Measurements from ENCODE around the gene PRKAG2. TPM values are rescaled to one million over a fixed set of nuclear protein-coding genes. Genes with fewer than 3 reads are reported as not detected.
A peak's percentile ranks its signal among the peaks of the same experiment; 100 is the strongest.

The PRKAG2 gene
- polyA plus RNA-seq, 2 donors, result 9.0 to 11.2 TPM

DNA sequence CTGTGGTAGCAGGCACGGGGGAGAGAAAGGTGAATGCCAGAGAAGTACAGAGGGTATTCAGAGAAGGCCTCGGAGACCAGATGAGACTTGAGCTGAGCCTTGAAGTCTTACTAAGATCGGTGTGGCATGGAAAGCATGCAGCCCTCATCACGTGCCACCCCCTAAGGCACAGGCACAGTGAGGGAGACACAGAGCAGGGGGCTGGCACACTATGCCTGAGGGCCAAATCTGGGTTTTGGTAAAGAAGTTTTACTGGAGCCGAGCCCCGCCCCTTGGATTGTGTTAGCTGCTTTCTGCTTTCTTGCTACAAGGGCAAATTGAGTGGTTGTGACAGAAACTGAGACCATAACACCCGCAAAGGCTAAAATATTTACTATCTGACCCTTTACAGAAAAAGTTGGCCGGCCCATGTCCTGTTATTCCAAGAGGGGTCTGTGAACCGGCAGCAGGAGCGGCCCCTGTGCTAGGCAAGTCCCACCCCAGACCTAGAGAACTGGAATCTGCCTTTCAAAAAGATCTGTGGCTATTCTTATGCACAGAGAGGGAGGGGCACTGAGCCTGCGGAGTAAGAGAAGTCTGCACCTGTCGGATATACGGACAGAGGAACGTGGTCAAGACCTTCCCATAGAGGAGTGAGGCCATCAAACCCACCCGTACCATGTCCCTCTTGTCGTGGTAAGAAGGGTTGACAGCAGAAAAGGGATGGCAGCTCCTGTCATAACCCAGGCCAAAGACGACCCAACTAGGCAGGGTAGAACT is 247.9 kb downstream of the PRKAG2 start:
- Histone ChIP-seq H3K4me3 (ENCODE audit: low read depth in 1 of 2, low read length in 2 of 2) (no peak overlapping the region), H3K27me3 (ENCODE audit: control insufficient read depth in 1 of 2, insufficient read depth in 2 of 2, low read length in 2 of 2) (no peaks in the 10 kb centered on the region), H3K9me3 (ENCODE audit: control insufficient read depth in 2 of 2, insufficient read depth in 1 of 2, low read depth in 1 of 2, low read length in 1 of 2) (no peaks in the 10 kb centered on the region), H3K27ac (ENCODE audit: low read depth in 2 of 2, low read length in 1 of 2) (peak overlapping the region in 1 of 2 donors; percentile 47), H3K36me3 (ENCODE audit: control insufficient read depth in 2 of 2, insufficient read depth in 2 of 2, low read length in 1 of 2) (peaks cover 4% of the 10 kb centered on the region in 2 donors), H3K4me1 (ENCODE audit: control insufficient read depth in 2 of 2, insufficient read depth in 2 of 2, low read length in 1 of 2) (peaks cover 3 to 5% of the 10 kb centered on the region in 2 donors)
- 82 to 83% methylated on average over 17 of the region's 17 CpGs for WGBS, 2 donors

GRCh38 chr7:151626422-151627115 is 250.3 kb downstream of the PRKAG2 start:
- Histone ChIP-seq H3K4me3 (ENCODE audit: low read depth in 1 of 2, low read length in 2 of 2) (no peak overlapping the region), H3K36me3 (ENCODE audit: control insufficient read depth in 2 of 2, insufficient read depth in 2 of 2, low read length in 1 of 2) (peaks cover 4% of the 10 kb centered on the region in 2 donors), H3K27me3 (ENCODE audit: control insufficient read depth in 1 of 2, insufficient read depth in 2 of 2, low read length in 2 of 2) (no peaks in the 10 kb centered on the region), H3K27ac (ENCODE audit: low read depth in 2 of 2, low read length in 1 of 2) (no peak overlapping the region), H3K4me1 (ENCODE audit: control insufficient read depth in 2 of 2, insufficient read depth in 2 of 2, low read length in 1 of 2) (peaks cover 3 to 5% of the 10 kb centered on the region in 2 donors), H3K9me3 (ENCODE audit: control insufficient read depth in 2 of 2, insufficient read depth in 1 of 2, low read depth in 1 of 2, low read length in 1 of 2) (no peaks in the 10 kb centered on the region)
- WGBS, 2 donors, result 65 to 74% methylated on average over 11 of the region's 11 CpGs

DNA sequence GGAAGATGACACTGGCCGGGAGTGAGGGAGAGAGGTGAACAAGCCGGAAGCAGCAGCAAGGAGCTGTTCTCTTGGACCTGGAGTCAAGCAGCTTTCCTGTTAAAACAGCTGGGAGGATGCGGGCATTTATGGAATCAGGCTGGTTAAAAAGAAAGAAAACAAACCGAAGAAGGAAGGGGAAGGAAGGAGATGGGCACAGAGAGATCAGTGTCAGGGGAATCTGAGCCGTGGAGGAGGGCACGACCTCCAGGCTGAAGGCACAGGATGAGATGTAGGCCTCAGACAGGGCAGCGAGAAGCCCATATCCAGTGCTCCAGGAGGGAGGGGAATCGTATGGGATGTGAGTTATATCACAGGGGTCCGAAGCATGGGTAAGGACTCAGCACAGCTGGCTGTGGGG is 251.3 kb downstream of the PRKAG2 start:
- Histone ChIP-seq H3K4me3 (ENCODE audit: low read depth in 1 of 2, low read length in 2 of 2) (no peak overlapping the region), H3K9me3 (ENCODE audit: control insufficient read depth in 2 of 2, insufficient read depth in 1 of 2, low read depth in 1 of 2, low read length in 1 of 2) (no peaks in the 10 kb centered on the region), H3K4me1 (ENCODE audit: control insufficient read depth in 2 of 2, insufficient read depth in 2 of 2, low read length in 1 of 2) (peaks cover 3 to 5% of the 10 kb centered on the region in 2 donors), H3K27ac (ENCODE audit: low read depth in 2 of 2, low read length in 1 of 2) (no peak overlapping the region), H3K36me3 (ENCODE audit: control insufficient read depth in 2 of 2, insufficient read depth in 2 of 2, low read length in 1 of 2) (peaks cover 4% of the 10 kb centered on the region in 2 donors), H3K27me3 (ENCODE audit: control insufficient read depth in 1 of 2, insufficient read depth in 2 of 2, low read length in 2 of 2) (no peaks in the 10 kb centered on the region)
- 82 to 84% methylated on average over 9 of the region's 9 CpGs for WGBS, 2 donors

DNA sequence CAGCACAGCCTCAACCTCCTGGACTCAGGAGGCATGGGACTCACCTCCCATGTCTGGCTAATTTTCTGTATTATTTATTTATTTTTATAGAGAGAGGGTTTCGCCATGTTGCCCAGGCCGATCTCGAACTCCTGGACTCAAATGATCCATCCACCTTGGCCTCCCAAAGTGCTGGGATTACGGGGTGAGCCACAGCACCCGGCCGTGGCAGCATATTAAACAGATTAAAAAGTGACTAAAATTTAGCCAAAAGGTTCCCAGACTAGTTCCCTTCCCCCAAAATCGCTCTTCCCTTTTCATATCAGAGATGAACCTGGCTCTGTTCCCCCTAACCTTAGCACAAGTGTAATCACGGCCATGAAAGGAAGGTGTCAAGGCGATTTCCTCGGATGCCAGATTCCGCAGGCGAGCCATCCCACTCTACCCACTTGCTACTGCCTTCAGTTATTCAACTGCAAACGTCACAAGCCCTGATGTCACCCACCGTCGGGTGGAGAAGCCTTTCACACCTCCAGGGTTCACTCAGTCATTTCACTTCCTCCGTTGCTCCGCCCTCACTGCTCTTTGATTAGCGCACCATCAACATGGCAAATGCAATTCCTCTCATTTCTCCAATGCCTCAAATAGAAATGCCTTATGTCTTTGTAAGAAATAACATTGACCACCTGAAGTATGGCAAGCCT is 252.5 kb downstream of the PRKAG2 start:
- Histone ChIP-seq H3K4me1 (ENCODE audit: control insufficient read depth in 2 of 2, insufficient read depth in 2 of 2, low read length in 1 of 2) (peaks cover 3 to 5% of the 10 kb centered on the region in 2 donors), H3K27ac (ENCODE audit: low read depth in 2 of 2, low read length in 1 of 2) (no peak overlapping the region), H3K27me3 (ENCODE audit: control insufficient read depth in 1 of 2, insufficient read depth in 2 of 2, low read length in 2 of 2) (no peaks in the 10 kb centered on the region), H3K36me3 (ENCODE audit: control insufficient read depth in 2 of 2, insufficient read depth in 2 of 2, low read length in 1 of 2) (peaks cover 4% of the 10 kb centered on the region in 2 donors), H3K4me3 (ENCODE audit: low read depth in 1 of 2, low read length in 2 of 2) (no peak overlapping the region), H3K9me3 (ENCODE audit: control insufficient read depth in 2 of 2, insufficient read depth in 1 of 2, low read depth in 1 of 2, low read length in 1 of 2) (no peaks in the 10 kb centered on the region)
- whole genome bisulfite sequencing, 2 donors, result 90% methylated on average over 18 of the region's 18 CpGs

- 82 to 84% methylated on average over 6 of the region's 6 CpGs for WGBS, 2 donors
- H3K4me3 ChIP-seq (ENCODE audit: low read depth in 1 of 2, low read length in 2 of 2), result no peak overlapping the region
- H3K27ac ChIP-seq (ENCODE audit: low read depth in 2 of 2, low read length in 1 of 2), result no peak overlapping the region
- H3K4me1 ChIP-seq (ENCODE audit: control insufficient read depth in 2 of 2, insufficient read depth in 2 of 2, low read length in 1 of 2), result peaks cover 1 to 2% of the 10 kb centered on the region in 2 donors
- H3K9me3 ChIP-seq (ENCODE audit: control insufficient read depth in 2 of 2, insufficient read depth in 1 of 2, low read depth in 1 of 2, low read length in 1 of 2), result no peaks in the 10 kb centered on the region
- H3K36me3 ChIP-seq (ENCODE audit: control insufficient read depth in 2 of 2, insufficient read depth in 2 of 2, low read length in 1 of 2), result peaks cover 4% of the 10 kb centered on the region in 2 donors
- no peaks in the 10 kb centered on the region for H3K27me3 ChIP-seq (ENCODE audit: control insufficient read depth in 1 of 2, insufficient read depth in 2 of 2, low read length in 2 of 2)
Observed at GRCh38 chr7:151623766-151624165, 253.1 kb downstream of the PRKAG2 start.

DNA sequence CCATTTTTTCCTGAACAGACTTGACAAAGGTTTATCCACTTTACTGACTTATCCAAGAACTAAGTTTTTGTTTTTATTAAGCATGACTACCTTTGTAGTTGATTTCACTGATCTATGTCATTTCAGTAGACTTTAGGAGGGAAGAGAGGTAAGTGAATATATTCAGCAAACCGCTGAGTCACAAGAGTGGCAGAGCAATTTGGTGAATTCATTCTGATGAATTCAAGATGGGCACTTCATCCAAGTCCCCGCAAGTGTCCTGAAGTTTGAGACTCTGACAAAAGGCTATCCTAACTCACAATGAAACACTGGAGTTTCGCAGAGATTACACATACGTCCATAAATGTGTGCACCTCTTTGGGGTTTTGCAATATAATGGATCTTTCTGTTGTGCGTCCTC is 255.0 kb downstream of the PRKAG2 start:
- Histone ChIP-seq H3K4me1 (ENCODE audit: control insufficient read depth in 2 of 2, insufficient read depth in 2 of 2, low read length in 1 of 2) (peaks cover 0 to 2% of the 10 kb centered on the region in 2 donors), H3K9me3 (ENCODE audit: control insufficient read depth in 2 of 2, insufficient read depth in 1 of 2, low read depth in 1 of 2, low read length in 1 of 2) (no peaks in the 10 kb centered on the region), H3K36me3 (ENCODE audit: control insufficient read depth in 2 of 2, insufficient read depth in 2 of 2, low read length in 1 of 2) (peaks cover 4% of the 10 kb centered on the region in 2 donors), H3K27ac (ENCODE audit: low read depth in 2 of 2, low read length in 1 of 2) (no peak overlapping the region), H3K27me3 (ENCODE audit: control insufficient read depth in 1 of 2, insufficient read depth in 2 of 2, low read length in 2 of 2) (no peaks in the 10 kb centered on the region), H3K4me3 (ENCODE audit: low read depth in 1 of 2, low read length in 2 of 2) (no peak overlapping the region)
- 78 to 83% methylated on average over 5 of the region's 5 CpGs for WGBS, 2 donors

GRCh38 chr7:151616443-151617213 is 260.3 kb downstream of the PRKAG2 start:
- Histone ChIP-seq H3K27me3 (ENCODE audit: control insufficient read depth in 1 of 2, insufficient read depth in 2 of 2, low read length in 2 of 2) (no peaks in the 10 kb centered on the region), H3K9me3 (ENCODE audit: control insufficient read depth in 2 of 2, insufficient read depth in 1 of 2, low read depth in 1 of 2, low read length in 1 of 2) (no peaks in the 10 kb centered on the region), H3K27ac (ENCODE audit: low read depth in 2 of 2, low read length in 1 of 2) (no peak overlapping the region), H3K36me3 (ENCODE audit: control insufficient read depth in 2 of 2, insufficient read depth in 2 of 2, low read length in 1 of 2) (peaks cover 0 to 8% of the 10 kb centered on the region in 2 donors), H3K4me1 (ENCODE audit: control insufficient read depth in 2 of 2, insufficient read depth in 2 of 2, low read length in 1 of 2) (peaks cover 0 to 4% of the 10 kb centered on the region in 2 donors), H3K4me3 (ENCODE audit: low read depth in 1 of 2, low read length in 2 of 2) (no peak overlapping the region)
- 69 to 78% methylated on average over 18 to 19 of the region's 19 CpGs for WGBS, 2 donors

- no peak overlapping the region for H3K4me3 ChIP-seq (ENCODE audit: low read depth in 1 of 2, low read length in 2 of 2)
- H3K27me3 ChIP-seq (ENCODE audit: control insufficient read depth in 1 of 2, insufficient read depth in 2 of 2, low read length in 2 of 2), result no peaks in the 10 kb centered on the region
- peaks cover 0 to 8% of the 10 kb centered on the region in 2 donors for H3K36me3 ChIP-seq (ENCODE audit: control insufficient read depth in 2 of 2, insufficient read depth in 2 of 2, low read length in 1 of 2)
- WGBS, 2 donors, result 70 to 87% methylated on average over 4 of the region's 4 CpGs
- peaks cover 0 to 4% of the 10 kb centered on the region in 2 donors for H3K4me1 ChIP-seq (ENCODE audit: control insufficient read depth in 2 of 2, insufficient read depth in 2 of 2, low read length in 1 of 2)
- H3K27ac ChIP-seq (ENCODE audit: low read depth in 2 of 2, low read length in 1 of 2), result no peak overlapping the region
- no peaks in the 10 kb centered on the region for H3K9me3 ChIP-seq (ENCODE audit: control insufficient read depth in 2 of 2, insufficient read depth in 1 of 2, low read depth in 1 of 2, low read length in 1 of 2)
Observed at GRCh38 chr7:151615784-151616183, 261.1 kb downstream of the PRKAG2 start.

DNA sequence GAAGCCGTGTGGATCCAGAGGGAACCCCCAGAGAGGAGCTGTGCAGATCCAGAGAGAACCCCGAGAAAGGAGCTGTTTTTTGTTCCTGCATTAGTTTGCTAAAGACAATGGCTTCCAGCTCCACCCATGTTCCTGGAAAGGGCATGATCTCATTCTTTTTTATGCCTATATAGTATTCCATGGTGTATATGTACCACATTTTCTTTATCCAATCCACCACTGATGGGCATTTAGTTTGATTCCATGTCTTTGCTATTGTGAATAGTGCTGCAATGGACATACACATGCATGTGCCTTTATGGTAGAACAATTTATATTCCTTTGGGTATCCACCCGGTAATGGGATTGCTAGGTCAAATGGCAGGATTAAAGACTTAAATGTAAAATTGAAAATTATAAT is 261.9 kb downstream of the PRKAG2 start:
- 95 to 96% methylated on average over 3 of the region's 3 CpGs for WGBS, 2 donors
- H3K4me3 ChIP-seq (ENCODE audit: low read depth in 1 of 2, low read length in 2 of 2), result no peak overlapping the region
- H3K36me3 ChIP-seq (ENCODE audit: control insufficient read depth in 2 of 2, insufficient read depth in 2 of 2, low read length in 1 of 2), result peaks cover 0 to 8% of the 10 kb centered on the region in 2 donors
- H3K4me1 ChIP-seq (ENCODE audit: control insufficient read depth in 2 of 2, insufficient read depth in 2 of 2, low read length in 1 of 2), result peaks cover 0 to 4% of the 10 kb centered on the region in 2 donors
- no peak overlapping the region for H3K27ac ChIP-seq (ENCODE audit: low read depth in 2 of 2, low read length in 1 of 2)
- no peaks in the 10 kb centered on the region for H3K27me3 ChIP-seq (ENCODE audit: control insufficient read depth in 1 of 2, insufficient read depth in 2 of 2, low read length in 2 of 2)
- no peaks in the 10 kb centered on the region for H3K9me3 ChIP-seq (ENCODE audit: control insufficient read depth in 2 of 2, insufficient read depth in 1 of 2, low read depth in 1 of 2, low read length in 1 of 2)
